Epithelial cell of esophagus (primary cell): ENCODE results near the gene SERTAD3.
"Not testable (repeated sequence)": the region's sequence is repeated elsewhere in the genome, so short reads cannot be mapped to it uniquely, and the experiment has no call there.

ENCODE experiments used
- DNase-seq: peaks from one replicate; pipeline ENCODE4 v3.0.0; 2010; ENCODE audit warnings: low read depth
- H3K4me3 ChIP-seq: 2 replicates; pipeline ENCODE4 v1.5.1; 2011; ENCODE audit warnings: mild to moderate bottlenecking, low read length, control low read depth
- TF ChIP-seq, protein P1 (sequence below): IDR thresholded peaks from 2 replicates; pipeline ENCODE4 v1.5.1; 2011; ENCODE audit warnings: low read depth, mild to moderate bottlenecking, low read length, control low read depth, inconsistent platforms; ENCODE audit not compliant: insufficient read depth; ENCODE audit errors: missing control alignments

The SERTAD3 gene

DNA sequence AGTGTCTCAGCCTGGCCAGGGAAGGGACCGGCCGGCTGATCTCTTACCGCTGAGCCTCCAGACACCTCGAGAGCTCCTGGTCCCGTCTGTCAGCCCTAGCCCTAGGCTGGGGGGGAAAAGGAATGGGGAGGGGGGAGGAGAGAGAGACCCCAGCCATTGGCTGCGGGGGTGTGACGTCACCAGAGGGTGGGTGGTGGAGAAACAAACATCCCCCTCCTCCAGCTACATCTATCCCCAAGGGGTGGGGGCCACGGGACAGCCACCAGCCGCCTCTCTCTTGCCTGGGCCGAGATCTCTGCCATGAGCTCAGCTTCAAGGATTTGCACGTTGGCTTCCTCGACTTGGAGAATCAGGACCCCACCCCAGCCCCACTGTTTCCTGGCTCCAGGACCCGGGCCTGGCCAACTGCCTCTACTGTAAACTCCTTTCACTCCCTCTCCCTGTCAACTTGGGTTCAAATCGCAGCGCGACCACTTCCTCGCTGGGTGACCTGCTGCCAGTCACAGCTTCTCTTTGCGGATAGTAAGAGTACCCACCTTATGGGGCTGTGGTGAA is 30.8 kb downstream of the SERTAD3 start, which contains the start of gene PRX:
TSS of gene PRX (minus strand) at position 88 of the 555 bp plus-strand sequence. CDS start 5,446 bp downstream, outside the sequence.
- H3K4me3 ChIP-seq: no peak within 1 kb of the TSS
- TF ChIP-seq, protein P1, sequence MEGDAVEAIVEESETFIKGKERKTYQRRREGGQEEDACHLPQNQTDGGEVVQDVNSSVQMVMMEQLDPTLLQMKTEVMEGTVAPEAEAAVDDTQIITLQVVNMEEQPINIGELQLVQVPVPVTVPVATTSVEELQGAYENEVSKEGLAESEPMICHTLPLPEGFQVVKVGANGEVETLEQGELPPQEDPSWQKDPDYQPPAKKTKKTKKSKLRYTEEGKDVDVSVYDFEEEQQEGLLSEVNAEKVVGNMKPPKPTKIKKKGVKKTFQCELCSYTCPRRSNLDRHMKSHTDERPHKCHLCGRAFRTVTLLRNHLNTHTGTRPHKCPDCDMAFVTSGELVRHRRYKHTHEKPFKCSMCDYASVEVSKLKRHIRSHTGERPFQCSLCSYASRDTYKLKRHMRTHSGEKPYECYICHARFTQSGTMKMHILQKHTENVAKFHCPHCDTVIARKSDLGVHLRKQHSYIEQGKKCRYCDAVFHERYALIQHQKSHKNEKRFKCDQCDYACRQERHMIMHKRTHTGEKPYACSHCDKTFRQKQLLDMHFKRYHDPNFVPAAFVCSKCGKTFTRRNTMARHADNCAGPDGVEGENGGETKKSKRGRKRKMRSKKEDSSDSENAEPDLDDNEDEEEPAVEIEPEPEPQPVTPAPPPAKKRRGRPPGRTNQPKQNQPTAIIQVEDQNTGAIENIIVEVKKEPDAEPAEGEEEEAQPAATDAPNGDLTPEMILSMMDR: no peak
- DNase-seq: no peak

DNA sequence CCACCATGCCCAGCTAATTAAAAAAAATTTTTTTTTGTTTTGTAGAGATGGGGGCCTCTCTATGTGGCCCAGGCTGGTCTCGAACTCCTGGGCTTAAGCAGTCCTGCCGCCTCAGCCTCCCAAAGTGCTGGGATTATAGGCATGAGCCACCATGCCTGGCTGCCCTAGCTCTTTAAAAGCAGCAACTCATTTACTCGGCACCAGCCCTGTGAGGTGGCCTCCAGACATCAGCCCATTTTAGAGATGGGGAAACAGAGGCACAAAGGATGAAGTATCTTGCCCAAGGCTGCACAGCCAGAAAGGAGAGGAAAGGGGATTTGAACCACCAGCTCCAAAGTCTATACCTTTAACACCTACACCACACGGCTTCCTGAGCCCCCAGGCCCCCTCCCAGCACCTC is 31.3 kb downstream of the SERTAD3 start:
- TF ChIP-seq, protein P1: no peak
- H3K4me3 ChIP-seq: no peak overlapping the region
- DNase-seq: no peak

DNA sequence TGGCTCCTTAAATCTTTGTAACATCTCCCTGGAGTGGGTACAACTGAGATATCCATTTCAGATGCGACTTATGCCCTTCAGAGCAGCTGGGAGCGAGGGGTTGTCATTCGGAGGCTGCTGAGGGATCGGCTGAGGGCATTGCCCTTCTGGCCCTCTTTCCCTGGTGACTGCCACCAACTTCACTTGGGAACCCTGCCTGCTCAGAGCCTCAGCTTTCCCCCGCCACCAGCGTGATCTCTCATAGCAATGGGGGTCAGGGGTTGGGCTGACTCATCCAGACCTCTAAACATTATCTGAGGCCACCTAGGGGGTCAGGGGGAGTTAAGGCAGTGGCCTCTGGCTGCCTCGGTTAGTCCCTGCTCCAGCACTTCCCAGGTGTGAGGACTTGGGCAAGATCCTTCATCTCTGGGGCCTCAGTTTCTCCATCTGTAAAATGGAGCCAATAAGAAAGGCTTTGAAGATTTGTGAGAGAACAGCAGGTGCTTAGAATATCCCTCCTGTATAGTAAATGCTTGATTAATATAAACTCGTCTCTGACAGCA is 32.1 kb downstream of the SERTAD3 start:
- DNase-seq: no peak
- TF ChIP-seq, protein P1: no peak
- H3K4me3 ChIP-seq: no peak overlapping the region

DNA sequence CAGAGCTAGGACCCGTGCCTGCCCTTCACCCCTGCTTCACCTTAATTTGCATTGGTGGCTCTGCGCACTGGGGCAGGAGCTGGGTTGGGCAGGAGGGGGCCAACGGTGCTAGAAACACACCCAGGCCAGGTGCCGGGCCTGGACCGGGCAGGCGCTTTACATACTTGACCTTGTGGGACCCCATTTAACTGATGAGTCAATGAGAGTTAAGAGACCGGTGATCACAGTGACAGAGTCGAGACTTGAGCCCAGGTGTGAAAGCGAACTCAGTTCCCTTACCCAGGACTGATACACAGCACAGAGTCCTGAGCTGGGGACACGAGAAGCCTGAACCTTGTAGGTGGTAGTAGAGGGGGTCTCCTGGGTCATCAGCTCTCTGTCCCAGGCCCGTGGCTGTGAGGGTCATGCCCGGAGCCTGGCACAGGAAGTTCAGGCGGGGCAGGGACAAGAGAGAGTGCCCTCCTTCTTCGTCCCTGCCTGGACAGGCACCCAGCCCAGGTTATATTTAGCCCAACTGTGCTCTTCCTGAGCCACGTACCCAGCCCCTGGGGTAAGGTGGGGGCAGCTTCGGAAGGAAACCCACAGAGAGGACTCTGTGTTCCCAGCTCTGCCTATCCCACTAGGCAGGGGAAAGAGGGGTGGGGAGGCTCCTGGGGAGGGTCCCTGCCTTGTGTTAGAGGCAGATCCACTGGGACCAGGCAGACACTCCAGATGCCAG is 32.9 kb downstream of the SERTAD3 start:
- H3K4me3 ChIP-seq: no peak overlapping the region
- no peak for DNase-seq
- TF ChIP-seq, protein P1: no peak

DNA sequence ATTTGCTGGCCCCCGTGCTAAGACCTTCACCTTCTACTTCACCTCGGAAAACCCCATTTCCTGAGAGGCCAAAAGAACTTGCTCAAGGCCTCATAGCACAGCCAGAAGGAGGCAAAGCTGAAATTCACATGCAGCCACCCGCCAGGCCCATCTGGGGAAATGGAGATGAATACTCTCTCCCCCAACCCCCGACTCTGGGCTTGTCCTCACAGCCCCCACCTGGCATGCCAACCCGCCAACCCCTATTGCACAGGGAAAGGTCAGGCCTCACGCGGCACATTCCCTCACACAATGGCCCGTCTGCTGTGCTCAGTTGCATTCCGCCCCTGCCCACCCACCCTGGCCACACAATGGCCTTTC is 34.1 kb downstream of the SERTAD3 start:
- no peak for DNase-seq
- TF ChIP-seq, protein P1: no peak
- no peak overlapping the region for H3K4me3 ChIP-seq

DNA sequence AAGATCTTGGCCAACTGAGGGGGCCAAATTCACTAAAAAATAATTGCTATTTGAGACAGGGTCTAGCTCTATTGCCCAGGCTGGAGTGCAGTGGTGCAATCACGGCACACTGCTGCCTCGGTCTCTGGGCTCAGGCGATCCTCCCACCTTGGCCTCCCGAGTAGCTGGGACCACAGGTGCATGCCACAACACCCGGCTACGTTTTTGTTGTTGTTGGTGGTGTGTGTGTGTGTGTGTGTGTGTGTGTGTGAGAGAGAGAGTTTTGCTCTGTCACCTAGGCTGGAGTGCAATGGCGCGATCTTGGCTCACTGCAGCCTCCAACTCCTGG is 35.6 kb downstream of the SERTAD3 start:
- not testable (repeated sequence) for H3K4me3 ChIP-seq, DNase-seq

DNA sequence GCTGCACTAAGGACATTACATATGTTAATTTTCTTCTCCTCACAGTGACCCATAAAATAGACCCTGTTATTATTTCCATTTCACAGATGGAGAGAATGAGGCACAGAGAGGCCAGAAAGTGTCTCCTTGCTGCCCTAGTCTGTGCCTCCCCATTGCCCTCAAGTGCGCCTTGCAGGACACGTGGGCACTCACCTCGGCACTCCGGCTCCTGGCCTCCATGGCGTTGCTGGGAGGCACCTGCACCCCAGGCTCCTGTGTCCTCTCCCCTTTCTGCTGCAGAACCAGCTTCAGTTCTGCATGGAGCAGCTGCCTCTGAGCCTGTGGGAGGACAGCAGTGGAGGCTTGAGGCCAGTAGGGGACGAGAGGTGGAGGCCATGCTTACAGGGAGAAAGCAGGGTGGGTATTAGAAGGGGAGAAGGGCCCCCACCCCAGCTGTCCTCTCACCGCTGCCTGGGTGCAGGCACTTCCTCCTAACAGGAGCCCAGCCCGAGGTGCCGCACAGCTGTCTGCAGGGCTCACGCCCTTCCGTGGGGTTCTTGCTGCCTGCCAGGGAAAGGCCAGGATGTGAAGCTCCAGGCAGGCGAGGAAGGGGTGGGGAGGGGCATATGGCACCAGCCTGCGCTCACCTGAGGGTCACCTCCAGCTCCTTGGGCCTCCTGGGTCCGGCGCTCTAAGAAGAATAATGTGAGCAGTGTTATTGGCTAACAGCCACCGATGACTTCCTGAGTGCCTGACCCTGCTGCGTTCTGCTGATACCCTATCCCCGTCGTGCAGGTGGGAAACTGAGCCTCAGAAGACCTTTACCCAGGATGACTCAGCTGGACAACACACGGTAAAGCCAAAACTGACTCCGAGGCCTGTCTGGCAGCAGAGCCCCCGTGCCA is 36.2 kb downstream of the SERTAD3 start:
- no peak for DNase-seq
- TF ChIP-seq, protein P1: no peak
- H3K4me3 ChIP-seq: no peak overlapping the region
